Measurements from ENCODE around the gene NMT1.

The NMT1 gene

DNA sequence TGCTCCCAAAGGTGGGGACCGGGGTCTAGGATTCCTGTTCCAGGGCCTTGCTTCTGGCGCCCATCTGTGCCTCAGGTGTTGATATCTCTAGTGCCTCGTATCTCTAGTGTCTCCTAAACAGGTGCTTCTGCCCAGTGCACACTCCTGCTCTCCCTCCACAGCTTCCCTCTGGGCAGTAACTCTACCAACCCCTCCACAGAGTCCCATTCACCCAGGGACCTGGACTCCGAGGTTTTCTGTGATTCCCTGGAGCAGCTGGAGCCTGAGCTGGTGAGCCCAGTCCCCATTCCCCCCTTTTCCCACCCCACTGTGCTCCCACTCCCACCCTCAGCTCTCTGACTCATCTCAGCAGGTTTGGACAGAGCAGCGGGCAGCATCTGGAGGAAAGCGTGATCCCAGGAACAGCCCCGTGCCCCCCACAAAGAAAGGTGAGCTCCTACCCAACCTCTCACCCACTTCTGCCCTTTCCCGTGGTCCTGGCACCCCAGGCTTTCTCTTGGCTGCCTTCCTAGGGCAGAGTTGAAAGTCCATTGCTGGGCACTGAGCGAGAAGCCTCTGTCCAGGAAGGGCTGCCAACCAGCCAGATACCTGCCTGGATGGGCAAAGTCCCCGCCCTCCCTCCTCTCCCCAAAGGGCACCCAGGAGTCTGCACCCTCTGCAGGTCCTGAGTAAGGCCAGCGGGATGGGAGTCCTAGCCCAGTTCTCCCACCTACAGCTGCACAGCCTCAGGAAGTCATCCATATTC, 76.6 kb downstream of the NMT1 start:
- DNase-seq: no peak

DNA sequence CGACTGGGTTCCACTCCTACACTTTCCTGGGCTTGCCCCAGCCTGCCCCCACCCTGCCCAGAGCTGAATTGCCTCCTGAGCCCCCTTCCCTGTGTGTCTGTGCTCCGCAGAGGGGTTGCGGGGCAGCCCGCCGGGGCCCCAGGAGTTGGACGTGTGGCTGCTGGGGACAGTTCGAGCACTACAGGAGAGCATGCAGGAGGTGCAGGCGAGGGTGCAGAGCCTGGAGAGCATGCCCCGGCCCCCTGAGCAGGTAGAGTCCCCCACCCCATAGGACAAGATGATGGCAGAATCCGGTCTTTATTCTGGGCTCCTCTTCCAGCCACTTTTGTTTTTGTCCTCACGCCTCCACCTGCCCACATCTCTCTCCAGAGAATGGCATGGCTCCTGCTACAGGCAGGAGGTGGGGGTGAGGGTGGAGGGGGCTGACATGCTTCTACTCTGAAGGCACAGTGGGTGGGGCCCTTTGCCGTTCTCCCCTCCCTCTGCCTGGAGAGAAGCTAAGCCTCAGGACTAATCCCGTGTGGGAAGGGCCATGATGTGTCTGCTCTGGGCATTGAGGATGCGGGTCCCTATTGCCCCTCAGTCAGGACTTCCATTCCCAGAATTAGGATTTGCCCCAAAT, 77.9 kb downstream of the NMT1 start:
- DNase-seq: no peak

GRCh38 chr17:45139533-45139920, 78.4 kb downstream of the NMT1 start:
- no peak for DNase-seq

GRCh38 chr17:45143094-45143670, 82.1 kb downstream of the NMT1 start:
- DNase-seq: no peak

DNA sequence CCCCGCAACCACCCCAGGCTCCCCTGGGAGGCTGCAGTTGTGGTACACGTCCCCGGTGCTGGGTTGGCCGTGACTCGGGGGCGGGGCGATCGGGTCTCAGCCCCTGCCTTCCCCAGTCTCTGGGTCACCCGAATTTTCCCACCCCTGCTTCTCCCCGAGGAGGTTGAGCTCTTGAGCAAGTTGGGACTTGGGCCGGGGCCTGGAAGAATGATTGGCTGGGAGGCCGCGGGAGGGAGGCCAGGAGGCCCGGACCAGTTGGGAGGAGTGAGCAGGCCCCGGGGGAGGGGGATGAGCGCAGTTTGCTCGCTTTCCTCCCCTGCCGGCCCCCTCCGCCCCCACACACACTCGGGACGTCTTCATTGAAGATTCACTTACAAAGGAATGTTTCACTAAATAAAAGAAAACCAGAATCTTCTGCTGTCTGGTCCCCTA, 82.7 kb downstream of the NMT1 start:
- DNase-seq: peak; percentile 47

DNA sequence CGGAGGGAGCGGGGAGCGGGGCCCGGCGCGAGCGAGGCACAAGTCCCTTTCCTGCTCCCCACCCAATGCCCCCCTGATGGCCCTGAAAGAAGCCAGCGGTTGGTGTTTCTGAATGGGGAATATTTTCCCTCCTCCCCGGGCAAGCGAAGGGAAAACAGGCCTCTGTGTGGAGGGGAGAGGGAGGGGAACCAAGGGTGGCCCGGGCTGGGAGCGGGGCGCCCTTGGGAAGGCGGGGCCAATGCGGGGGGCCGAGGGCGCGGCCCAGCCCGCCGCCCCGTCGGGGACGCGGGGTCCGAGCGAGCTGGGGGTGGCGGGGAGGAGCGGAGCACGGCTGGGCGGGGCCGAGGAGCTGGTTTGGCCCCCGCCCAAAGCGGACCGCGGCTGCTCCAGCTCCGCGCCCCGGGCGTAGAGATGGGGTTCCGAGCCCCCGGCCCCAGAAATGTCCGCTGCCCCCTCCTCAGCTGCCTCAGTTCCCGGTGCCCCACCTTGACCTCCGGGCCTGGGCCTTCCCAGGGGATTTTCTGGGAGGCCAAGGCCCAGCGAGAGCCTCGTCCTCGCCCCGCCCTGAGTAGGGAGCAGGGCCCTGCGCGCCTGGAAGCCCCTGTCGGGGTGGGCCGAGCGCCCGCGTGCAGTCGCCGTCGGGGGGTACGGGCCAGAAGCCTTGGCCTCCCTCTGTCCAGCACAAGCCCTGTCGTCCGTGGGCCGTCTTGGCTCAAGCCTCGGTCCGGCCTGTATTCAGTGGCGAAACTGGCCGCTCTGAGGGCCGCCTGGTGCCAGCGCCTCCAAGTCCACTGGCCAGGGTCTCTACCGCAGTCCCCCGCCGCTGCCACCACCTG, 83.3 kb downstream of the NMT1 start:
- DNase-seq: no peak

DNA sequence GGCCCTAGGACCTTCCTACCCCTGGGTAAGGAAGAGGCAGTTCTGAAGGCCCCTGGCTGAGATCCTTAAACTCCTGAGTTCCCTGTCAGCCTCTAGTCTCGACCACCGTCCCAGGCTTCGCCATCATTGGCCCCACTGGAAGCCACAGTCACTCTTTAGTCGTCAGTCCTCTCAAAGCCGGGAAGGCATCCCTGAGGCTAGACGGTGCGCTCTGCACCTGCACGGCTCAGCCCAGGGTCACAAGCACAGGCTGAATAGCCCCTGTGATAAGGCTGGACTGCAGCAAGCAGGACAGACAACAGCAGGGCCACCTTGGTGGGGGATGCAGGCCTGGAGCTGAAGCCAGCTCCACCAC, 83.9 kb downstream of the NMT1 start:
- DNase-seq: no peak

DNA sequence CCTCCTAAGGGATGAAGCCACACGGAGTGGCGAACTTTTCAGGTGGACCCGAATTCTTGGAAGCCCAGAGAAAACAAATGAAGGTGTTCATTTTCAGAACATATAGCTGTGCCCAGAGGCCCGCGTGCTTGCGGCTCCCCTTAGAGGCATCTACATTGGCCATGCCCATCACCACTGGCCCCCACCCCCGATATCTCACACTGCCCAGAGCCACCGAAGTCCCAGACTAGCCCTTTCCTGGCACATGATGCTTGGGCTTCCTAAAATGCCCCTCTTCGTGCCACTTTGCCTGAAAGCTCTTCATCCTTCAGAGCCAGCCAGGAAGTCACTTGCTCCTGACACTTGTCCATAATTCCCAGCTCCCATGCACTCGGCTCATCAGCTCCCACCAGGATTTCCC, 85.0 kb downstream of the NMT1 start:
- no peak for DNase-seq

- DNase-seq: no peak
These were observed 85.4 kb downstream of the NMT1 start for GRCh38 chr17:45146592-45146889.

DNA sequence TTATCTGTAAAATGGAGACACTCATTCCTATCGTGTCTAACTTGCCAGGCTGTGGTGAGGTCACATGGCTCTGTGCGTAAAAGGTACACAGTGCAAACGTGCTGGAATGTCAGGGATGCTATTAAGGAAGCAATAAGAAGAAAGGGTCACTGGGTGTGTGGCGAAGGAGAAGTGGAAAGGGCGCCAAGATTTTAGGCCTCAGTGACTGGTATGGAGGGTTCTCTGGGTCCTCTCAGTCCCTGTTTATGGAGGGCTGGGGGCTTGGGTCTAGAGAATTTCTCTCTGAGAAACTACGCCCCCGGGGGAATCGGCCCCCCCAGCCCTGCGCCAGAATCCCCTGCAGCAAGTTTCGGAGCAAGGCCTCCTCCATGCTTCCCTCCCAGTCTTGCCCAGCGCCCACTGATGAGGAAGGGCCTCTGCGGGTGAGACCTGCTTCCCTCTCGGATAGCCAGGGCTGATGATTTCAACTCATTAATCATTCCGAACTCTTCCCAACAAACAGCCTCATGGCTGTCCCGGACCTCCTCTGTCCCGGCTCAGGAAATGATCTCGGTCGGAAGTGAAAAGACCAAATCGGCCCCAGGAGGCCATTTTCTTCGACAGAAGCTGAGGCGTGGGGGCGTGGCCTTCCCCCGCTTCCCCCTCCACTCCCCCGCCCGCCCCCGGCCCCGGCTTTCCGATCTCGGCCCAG, 85.9 kb downstream of the NMT1 start:
- DNase-seq: peak; percentile 72

DNA sequence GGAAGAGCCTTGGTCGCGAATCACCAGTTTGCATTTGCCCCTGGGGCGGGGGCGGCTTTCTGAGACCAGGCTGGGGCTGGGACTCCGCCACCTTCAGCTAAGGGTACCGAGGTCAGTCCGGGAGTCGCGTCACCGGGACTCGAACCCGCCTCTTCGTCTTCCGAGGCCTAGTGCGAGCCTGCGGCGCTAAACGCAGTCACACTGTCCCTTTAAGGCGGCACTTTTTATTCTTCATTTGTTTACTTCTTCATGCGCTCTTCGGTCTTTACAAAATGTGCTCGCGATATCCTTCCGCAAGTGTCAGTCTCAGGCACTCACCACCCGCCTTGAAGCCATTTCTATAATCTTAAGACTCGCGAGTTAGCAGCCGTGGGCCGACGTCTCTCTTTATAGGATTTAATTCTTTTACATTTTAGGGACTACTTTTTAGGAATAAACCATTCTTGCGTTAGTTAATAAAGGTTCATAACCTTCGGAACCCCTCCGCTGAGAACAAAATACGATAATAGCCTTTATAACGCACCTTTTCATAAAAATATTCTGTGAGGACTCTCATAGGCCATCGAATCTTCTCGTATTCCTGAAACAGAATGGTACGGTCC, 86.6 kb downstream of the NMT1 start:
- peak; percentile 89 for DNase-seq

GRCh38 chr17:45148183-45149036, 87.3 kb downstream of the NMT1 start, which contains the start of gene HEXIM1:
HEXIM1 (plus strand) TSS chr17:45148475; CDS start chr17:45149191, 716 bp downstream.
- DNase-seq: peak; percentile 100

DNA sequence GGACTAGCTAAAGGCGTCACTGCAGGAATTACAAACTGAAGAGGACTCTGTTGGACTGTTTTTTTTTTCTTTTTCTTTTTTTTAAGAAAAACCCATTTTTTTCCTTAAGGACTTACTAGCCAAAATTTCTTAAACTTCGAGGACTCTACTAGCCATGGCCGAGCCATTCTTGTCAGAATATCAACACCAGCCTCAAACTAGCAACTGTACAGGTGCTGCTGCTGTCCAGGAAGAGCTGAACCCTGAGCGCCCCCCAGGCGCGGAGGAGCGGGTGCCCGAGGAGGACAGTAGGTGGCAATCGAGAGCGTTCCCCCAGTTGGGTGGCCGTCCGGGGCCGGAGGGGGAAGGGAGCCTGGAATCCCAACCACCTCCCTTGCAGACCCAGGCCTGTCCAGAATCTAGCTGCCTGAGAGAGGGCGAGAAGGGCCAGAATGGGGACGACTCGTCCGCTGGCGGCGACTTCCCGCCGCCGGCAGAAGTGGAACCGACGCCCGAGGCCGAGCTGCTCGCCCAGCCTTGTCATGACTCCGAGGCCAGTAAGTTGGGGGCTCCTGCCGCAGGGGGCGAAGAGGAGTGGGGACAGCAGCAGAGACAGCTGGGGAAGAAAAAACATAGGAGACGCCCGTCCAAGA, 88.0 kb downstream of the NMT1 start:
- peak; percentile 78 for DNase-seq

DNA sequence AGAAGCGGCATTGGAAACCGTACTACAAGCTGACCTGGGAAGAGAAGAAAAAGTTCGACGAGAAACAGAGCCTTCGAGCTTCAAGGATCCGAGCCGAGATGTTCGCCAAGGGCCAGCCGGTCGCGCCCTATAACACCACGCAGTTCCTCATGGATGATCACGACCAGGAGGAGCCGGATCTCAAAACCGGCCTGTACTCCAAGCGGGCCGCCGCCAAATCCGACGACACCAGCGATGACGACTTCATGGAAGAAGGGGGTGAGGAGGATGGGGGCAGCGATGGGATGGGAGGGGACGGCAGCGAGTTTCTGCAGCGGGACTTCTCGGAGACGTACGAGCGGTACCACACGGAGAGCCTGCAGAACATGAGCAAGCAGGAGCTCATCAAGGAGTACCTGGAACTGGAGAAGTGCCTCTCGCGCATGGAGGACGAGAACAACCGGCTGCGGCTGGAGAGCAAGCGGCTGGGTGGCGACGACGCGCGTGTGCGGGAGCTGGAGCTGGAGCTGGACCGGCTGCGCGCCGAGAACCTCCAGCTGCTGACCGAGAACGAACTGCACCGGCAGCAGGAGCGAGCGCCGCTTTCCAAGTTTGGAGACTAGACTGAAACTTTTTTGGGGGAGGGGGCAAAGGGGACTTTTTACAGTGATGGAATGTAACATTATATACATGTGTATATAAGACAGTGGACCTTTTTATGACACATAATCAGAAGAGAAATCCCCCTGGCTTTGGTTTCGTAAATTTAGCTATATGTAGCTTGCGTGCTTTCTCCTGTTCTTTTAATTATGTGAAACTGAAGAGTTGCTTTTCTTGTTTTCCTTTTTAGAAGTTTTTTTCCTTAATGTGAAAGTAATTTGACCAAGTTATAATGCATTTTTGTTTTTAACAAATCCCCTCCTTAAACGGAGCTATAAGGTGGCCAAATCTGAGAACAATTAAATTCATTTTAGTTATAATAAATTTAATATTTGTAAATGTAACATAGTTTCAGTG, 88.8 kb downstream of the NMT1 start:
- peak; percentile 54 for DNase-seq

DNA sequence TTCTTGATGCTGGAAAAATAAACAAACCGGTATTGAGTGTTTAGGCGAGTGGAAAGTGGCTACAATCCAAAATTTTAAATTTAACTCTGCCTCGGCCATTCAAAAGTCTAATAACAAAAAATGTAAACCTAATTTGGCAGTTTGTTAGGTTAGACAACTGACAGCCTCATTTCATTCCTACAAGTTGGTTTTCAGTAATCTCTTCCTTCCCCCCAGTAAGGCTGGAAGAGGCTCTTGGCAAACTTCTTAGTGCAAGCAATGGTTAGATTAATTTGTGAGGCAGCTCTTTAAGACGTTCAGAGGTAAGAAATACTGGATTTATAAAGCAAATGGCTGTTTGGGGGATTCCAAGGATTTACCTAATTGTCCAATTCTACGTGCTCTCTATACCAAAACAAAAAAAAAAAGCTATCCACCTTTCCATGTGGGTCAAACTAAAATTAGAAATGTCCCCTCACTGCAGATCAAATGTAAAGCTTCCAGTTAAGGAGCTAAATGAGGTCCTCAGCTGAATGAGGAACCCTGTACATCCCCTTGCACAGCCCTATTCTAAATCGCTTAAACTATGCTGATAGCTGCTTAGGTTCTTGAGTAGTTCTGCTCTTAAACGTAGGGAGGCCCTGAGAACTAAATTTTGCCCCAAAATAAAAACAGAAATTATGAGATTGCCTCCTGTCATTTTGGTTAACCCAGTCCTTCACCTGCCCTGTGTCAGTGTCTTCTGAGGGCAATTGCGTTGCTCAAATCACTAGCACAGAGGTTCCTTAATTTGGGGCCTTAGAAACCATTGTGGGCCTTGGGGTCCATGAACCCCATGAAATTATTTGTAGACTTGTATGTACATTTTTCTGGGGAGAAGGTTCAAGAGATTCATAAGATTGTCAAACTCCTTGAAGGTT, 90.0 kb downstream of the NMT1 start:
- no peak for DNase-seq

GRCh38 chr17:45155029-45155428, 93.9 kb downstream of the NMT1 start:
- no peak for DNase-seq

DNA sequence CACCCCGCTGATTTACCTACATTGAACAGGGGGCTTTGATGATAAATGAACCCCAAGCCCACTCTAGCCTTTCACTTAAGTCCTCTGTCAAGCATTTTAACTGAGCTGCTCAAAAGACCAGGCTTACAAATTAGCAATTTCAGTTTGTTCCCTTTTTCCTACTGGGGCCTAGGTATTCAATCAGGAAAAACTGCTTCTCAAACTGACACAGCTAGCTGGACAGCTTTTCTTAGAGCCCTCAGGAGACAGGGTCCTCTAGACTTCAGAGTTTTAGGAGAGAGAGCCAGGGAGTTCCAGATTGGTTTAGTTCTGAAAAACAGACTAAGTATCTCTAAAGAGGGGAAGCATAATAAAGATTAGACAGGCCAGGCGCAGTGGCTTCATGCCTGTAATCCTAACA, 94.4 kb downstream of the NMT1 start:
- DNase-seq: no peak

DNA sequence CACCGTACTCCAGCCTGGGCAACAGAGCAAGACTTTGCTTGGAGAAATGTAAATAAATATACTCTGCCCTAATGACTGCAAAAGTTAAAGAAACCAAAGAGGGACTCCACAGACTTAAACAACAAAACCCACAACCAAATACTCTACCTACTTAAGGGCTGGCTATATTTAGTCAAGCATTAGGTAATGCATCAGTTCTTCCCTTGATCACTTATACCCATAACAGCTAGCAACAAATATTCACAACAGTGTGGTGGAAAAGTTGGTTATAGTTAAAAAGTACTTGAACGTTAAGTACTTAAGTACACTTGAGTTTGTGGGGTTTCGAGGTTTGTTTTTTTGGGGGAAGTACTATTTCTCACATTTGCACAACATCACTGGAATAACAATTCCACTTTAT, 95.1 kb downstream of the NMT1 start:
- DNase-seq: no peak

All from suppressor macrophage treated with lipopolysaccharide for 4 hours (primary cell).